K562 (cell line): ENCODE results near the gene NFATC3. TPM values are rescaled to one million over a fixed set of nuclear protein-coding genes. Genes with fewer than 3 reads are reported as not detected.
A peak's percentile ranks its signal among the peaks of the same experiment; 100 is the strongest.

Experiments used
- ATF7 ChIP-seq: fragments of 450-650 bp; IDR thresholded peaks from 2 replicates; pipeline ENCODE4 v1.7.1; 2014; ENCODE audit warnings: mild to moderate bottlenecking, moderate library complexity
- CREB1 ChIP-seq, 2 experiments: sonication (generic) in 1 of 2; formaldehyde crosslinking in 1 of 2; IDR thresholded peaks; 2 replicates each; pipeline versions ENCODE4 v1.6.1 to v1.8.0; 2012 to 2022; ENCODE audit warnings: inconsistent platforms in 1 of 2, mild to moderate bottlenecking in 1 of 2, missing genetic modification reagents in 1 of 2, moderate library complexity in 1 of 2
- FOXK2 ChIP-seq, 2 experiments: fragments of 450-650 bp; IDR thresholded peaks in 1 of 2; conservative IDR thresholded peaks in 1 of 2; 2 replicates each; pipeline ENCODE4 v1.6.1; 2016; ENCODE audit warnings: low read depth in 2 of 2, mild to moderate bottlenecking in 1 of 2
- ILF3 ChIP-seq: fragments of 450-650 bp; IDR thresholded peaks from 2 replicates; pipeline ENCODE4 v1.6.1; 2018; ENCODE audit warnings: antibody characterized with exemption, mild to moderate bottlenecking, moderate library complexity, borderline replicate concordance
- MTA1 ChIP-seq: fragments of 450-650 bp; IDR thresholded peaks from 2 replicates; pipeline ENCODE4 v1.6.1; 2017; ENCODE audit warnings: borderline replicate concordance
- NUFIP1 ChIP-seq: fragments of 450-650 bp; IDR thresholded peaks from 2 replicates; pipeline ENCODE4 v1.6.1; 2018; ENCODE audit not compliant: partially characterized antibody
- SAP30 ChIP-seq: fragments of 200-600 bp; sonication (generic); IDR thresholded peaks from 2 replicates; pipeline ENCODE4 v1.6.1; 2012; ENCODE audit warnings: borderline replicate concordance, low read depth, mild to moderate bottlenecking, moderate library complexity, low read length, control low read depth, inconsistent platforms; ENCODE audit not compliant: insufficient read depth, poor library complexity, severe bottlenecking
- TAF15 ChIP-seq: fragments of 200-400 bp; formaldehyde crosslinking; IDR thresholded peaks from 2 replicates; pipeline ENCODE4 v1.6.1; 2017; ENCODE audit warnings: mild to moderate bottlenecking, low read depth, low read length, moderate library complexity
- YY1 ChIP-seq, 3 experiments: IDR thresholded peaks; 2 replicates each; pipeline ENCODE4 v1.6.1; 2011; ENCODE audit warnings: low read length in 2 of 3, mild to moderate bottlenecking in 2 of 3, moderate library complexity in 2 of 3, borderline replicate concordance in 1 of 3, control low read depth in 1 of 3, low read depth in 1 of 3; ENCODE audit not compliant: insufficient read depth in 3 of 3, insufficient replicate concordance in 2 of 3, control insufficient read depth in 1 of 3, insufficient read length in 1 of 3; ENCODE audit errors: extremely low read depth in 1 of 3
- ZNF121 ChIP-seq: sonication (generic); formaldehyde crosslinking; conservative IDR thresholded peaks from 2 replicates; pipeline ENCODE4 v1.8.0; 2022; ENCODE audit warnings: missing genetic modification reagents
- ZNF263 ChIP-seq: sonication (generic); formaldehyde crosslinking; IDR thresholded peaks from 2 replicates; pipeline ENCODE4 v1.8.0; 2022; ENCODE audit warnings: mild to moderate bottlenecking, missing genetic modification reagents, borderline replicate concordance
- polyA plus RNA-seq, 8 experiments: library from polyadenylated mRNA; depleted of rRNA in 4 of 8; stranded (reverse) in 5 of 8; unstranded in 3 of 8; fragments of >200 nt; fragmentation: Nextera tagmentation in 2 of 8; fragmentation: Illumina TruSeq in 1 of 8; extraction: Ambion mirVana in 2 of 8; extraction: Trizol in 1 of 8; gene quantifications; 2 replicates each; pipeline versions ENCODE4 v1.2.1 to v1.2.3, GENCODE V29; 2011 to 2014; ENCODE audit warnings: inconsistent platforms in 1 of 8, missing spikeins in 1 of 8
- total RNA-seq, 7 experiments: library from RNA; depleted of rRNA in 6 of 7; stranded (reverse); fragments of >200 nt in 6 of 7; fragmentation: Illumina TruSeq in 2 of 7; extraction: Trizol in 2 of 7; gene quantifications; 2 replicates each; pipeline versions ENCODE4 v1.2.1 to v1.2.3, GENCODE V29; 2011 to 2021; ENCODE audit warnings: low replicate concordance in 1 of 7
- TF ChIP-seq, protein P1 (sequence below): fragments of 250-450 bp; sonication (Bioruptor Pico); IDR thresholded peaks from 2 replicates; pipeline ENCODE4 v1.4.0; 2020
- TF ChIP-seq, protein P2 (sequence below), 3 experiments: IDR thresholded peaks in 2 of 3; conservative IDR thresholded peaks in 1 of 3; 2 replicates each; pipeline ENCODE4 v1.5.1; 2011 to 2012; ENCODE audit warnings: low read length in 3 of 3, mild to moderate bottlenecking in 3 of 3, control low read depth in 2 of 3, improper control_type of control experiment in 1 of 3, inconsistent platforms in 1 of 3, low read depth in 1 of 3, mixed read lengths in 1 of 3, moderate library complexity in 1 of 3; ENCODE audit not compliant: insufficient read depth in 2 of 3
- TF ChIP-seq, protein P3 (sequence below): sonication (generic); formaldehyde crosslinking; IDR thresholded peaks from 2 replicates; pipeline ENCODE4 v1.8.0; 2022; ENCODE audit warnings: missing genetic modification reagents, mild to moderate bottlenecking, moderate library complexity, borderline replicate concordance

NFATC3 gene
- total and polyA plus RNA-seq, 9 of the 15 experiments (the other 6 are each of a cell fraction or from before 2014, with no cell fraction given) = 15.7 to 98.4 (median 59.4) TPM

DNA sequence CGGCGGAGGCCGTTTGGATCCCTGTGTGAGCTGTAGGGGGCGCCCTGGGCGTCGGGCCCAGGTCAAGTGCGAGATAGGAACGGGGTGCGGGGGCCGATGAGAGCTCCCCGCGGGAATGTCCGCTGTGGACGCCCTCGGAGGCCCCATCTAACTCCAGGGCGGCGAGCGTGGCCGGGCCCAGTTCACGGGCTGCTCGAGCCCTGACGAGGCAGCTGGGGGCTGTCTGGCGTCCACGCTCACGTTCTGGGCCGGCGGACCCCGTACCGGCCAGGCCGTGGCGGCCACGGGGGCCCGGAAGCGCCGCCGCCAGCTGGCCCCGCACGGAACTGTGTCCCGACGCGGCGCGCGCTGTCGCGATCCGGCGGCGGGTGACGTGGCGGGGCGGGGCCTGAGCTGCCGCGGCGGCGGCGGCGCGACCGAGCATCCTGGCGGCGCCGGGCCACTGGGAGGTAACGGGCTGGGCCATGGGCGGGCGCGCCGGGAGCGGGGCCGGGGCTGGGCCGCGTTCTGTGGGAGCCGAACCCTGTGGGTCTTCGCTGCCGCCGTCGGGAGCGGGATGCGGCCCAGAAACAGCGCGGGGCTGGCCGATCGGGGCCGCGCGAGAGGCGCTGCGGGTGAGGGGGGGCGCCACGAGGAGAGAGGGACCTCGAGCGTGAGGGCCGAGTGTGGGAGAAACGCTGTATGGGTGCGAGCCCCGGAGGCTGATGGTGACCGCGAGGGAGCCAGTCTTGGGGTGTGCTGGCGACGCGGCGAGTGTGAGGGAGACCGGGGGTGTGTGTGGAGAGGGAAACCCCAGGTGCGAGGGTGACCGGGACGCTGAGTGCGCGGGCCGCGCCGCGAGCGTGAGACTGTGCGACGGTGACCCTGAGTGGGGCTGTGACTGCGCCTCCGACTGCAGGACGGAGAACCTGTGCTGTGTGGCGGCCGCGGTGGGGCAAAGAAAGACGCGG, 179.2 kb downstream of the NFATC3 start, which contains the start of gene SLC7A6 (continued):
- TF ChIP-seq, protein P1, sequence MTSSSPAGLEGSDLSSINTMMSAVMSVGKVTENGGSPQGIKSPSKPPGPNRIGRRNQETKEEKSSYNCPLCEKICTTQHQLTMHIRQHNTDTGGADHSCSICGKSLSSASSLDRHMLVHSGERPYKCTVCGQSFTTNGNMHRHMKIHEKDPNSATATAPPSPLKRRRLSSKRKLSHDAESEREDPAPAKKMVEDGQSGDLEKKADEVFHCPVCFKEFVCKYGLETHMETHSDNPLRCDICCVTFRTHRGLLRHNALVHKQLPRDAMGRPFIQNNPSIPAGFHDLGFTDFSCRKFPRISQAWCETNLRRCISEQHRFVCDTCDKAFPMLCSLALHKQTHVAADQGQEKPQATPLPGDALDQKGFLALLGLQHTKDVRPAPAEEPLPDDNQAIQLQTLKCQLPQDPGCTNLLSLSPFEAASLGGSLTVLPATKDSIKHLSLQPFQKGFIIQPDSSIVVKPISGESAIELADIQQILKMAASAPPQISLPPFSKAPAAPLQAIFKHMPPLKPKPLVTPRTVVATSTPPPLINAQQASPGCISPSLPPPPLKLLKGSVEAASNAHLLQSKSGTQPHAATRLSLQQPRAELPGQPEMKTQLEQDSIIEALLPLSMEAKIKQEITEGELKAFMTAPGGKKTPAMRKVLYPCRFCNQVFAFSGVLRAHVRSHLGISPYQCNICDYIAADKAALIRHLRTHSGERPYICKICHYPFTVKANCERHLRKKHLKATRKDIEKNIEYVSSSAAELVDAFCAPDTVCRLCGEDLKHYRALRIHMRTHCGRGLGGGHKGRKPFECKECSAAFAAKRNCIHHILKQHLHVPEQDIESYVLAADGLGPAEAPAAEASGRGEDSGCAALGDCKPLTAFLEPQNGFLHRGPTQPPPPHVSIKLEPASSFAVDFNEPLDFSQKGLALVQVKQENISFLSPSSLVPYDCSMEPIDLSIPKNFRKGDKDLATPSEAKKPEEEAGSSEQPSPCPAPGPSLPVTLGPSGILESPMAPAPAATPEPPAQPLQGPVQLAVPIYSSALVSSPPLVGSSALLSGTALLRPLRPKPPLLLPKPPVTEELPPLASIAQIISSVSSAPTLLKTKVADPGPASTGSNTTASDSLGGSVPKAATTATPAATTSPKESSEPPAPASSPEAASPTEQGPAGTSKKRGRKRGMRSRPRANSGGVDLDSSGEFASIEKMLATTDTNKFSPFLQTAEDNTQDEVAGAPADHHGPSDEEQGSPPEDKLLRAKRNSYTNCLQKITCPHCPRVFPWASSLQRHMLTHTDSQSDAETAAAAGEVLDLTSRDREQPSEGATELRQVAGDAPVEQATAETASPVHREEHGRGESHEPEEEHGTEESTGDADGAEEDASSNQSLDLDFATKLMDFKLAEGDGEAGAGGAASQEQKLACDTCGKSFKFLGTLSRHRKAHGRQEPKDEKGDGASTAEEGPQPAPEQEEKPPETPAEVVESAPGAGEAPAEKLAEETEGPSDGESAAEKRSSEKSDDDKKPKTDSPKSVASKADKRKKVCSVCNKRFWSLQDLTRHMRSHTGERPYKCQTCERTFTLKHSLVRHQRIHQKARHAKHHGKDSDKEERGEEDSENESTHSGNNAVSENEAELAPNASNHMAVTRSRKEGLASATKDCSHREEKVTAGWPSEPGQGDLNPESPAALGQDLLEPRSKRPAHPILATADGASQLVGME = peak; percentile 86
- TF ChIP-seq, protein P2, sequence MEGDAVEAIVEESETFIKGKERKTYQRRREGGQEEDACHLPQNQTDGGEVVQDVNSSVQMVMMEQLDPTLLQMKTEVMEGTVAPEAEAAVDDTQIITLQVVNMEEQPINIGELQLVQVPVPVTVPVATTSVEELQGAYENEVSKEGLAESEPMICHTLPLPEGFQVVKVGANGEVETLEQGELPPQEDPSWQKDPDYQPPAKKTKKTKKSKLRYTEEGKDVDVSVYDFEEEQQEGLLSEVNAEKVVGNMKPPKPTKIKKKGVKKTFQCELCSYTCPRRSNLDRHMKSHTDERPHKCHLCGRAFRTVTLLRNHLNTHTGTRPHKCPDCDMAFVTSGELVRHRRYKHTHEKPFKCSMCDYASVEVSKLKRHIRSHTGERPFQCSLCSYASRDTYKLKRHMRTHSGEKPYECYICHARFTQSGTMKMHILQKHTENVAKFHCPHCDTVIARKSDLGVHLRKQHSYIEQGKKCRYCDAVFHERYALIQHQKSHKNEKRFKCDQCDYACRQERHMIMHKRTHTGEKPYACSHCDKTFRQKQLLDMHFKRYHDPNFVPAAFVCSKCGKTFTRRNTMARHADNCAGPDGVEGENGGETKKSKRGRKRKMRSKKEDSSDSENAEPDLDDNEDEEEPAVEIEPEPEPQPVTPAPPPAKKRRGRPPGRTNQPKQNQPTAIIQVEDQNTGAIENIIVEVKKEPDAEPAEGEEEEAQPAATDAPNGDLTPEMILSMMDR (IDR thresholded peaks at IDR 0.05 in 2 of 3, conservative IDR thresholded peaks at IDR 0.05 in 1 of 3; ENCODE audit: insufficient read depth in 2 of 3, low read depth in 1 of 3, low read length in 3 of 3) = peak; percentile 82 to 84 (median 84)
- TF ChIP-seq YY1 (IDR thresholded peaks at IDR 0.05; ENCODE audit: borderline replicate concordance in 1 of 3, control insufficient read depth in 1 of 3, extremely low read depth in 1 of 3, insufficient read depth in 3 of 3, insufficient read length in 1 of 3, insufficient replicate concordance in 2 of 3, low read depth in 1 of 3, low read length in 2 of 3) (peak in 1 of 3 experiments; percentile 6), CREB1 (IDR thresholded peaks at IDR 0.05) (peak; percentile 76), CREB1 (CRISPR knock-in tag; IDR thresholded peaks at IDR 0.05) (peak; percentile 56), MTA1 (peak; percentile 73), ILF3 (peak; percentile 76; the same call in 1 of the 2 replicates), FOXK2 (conservative IDR thresholded peaks at IDR 0.05 in 1 of 2, IDR thresholded peaks at IDR 0.05 in 1 of 2; ENCODE audit: low read depth in 2 of 2) (no peak), ZNF121 (CRISPR knock-in tag) (0 out of 2 replicates have a peak, but pooled peaks have one; percentile 28), ZNF263 (CRISPR knock-in tag) (peak; percentile 56; the same call in 1 of the 2 replicates), ATF7 (peak; percentile 90), NUFIP1 (no peak), TAF15 (no peak), SAP30 (peak; percentile 54)
- TF ChIP-seq, protein P3, sequence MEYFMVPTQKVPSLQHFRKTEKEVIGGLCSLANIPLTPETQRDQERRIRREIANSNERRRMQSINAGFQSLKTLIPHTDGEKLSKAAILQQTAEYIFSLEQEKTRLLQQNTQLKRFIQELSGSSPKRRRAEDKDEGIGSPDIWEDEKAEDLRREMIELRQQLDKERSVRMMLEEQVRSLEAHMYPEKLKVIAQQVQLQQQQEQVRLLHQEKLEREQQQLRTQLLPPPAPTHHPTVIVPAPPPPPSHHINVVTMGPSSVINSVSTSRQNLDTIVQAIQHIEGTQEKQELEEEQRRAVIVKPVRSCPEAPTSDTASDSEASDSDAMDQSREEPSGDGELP = peak; percentile 72
